GM21723 (cell line): ENCODE data around the gene RNF222.
"Not testable (repeated sequence)": the region's sequence is repeated elsewhere in the genome, so short reads cannot be mapped to it uniquely, and the experiment has no call there.

Source experiments
- ATAC-seq: cut with Tn5 transposase; IDR thresholded peaks from one replicate; pipeline ENCODE4 v1.9.1; 2021; ENCODE audit warnings: mild to moderate bottlenecking, moderate library complexity; ENCODE audit not compliant: unreplicated experiment

RNF222 gene

DNA sequence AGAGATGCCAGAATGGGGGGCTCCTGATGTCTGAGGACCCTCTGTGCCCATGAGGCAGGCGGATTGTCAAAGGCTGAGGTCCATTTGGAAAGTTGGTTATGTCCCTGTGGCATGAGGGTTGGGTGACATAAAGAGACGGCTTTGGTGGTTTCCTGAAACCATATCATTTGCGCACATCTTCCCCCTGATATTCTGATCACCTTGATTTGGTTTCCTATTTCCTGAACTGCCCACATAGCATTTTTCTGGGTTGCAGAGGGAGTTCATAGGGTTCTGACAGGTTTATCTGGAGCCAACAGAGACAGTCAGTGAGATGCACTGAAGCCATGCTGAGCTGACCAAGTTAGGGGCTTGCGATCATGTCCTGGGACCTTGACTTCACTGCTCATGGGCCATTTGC is 15.7 kb upstream of the RNF222 start:
- ATAC-seq = no peak

GRCh38 chr17:8412089-8412488 is 14.5 kb upstream of the RNF222 start:
- ATAC-seq = no peak

DNA sequence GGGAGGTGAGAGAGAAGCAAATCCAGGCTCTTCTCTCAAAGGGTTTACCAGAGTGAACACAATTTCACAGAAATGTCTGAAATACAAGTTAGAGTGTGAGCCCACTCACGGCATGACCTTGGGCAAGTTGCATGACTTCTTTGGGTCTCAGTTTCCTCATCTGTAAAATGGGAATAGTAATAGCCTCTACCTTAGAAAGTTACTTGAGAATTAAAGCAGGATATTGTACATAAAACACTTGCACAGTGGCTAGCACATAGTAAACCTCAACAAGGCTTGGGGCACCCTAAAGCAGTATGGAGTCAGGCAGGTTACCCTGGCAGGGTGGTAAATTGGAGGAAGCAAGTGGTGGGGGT is 13.2 kb upstream of the RNF222 start:
- ATAC-seq = no peak

GRCh38 chr17:8409966-8410882 is 12.6 kb upstream of the RNF222 start:
- no peak for ATAC-seq

GRCh38 chr17:8408371-8408770 is 10.7 kb upstream of the RNF222 start:
- ATAC-seq = no peak

DNA sequence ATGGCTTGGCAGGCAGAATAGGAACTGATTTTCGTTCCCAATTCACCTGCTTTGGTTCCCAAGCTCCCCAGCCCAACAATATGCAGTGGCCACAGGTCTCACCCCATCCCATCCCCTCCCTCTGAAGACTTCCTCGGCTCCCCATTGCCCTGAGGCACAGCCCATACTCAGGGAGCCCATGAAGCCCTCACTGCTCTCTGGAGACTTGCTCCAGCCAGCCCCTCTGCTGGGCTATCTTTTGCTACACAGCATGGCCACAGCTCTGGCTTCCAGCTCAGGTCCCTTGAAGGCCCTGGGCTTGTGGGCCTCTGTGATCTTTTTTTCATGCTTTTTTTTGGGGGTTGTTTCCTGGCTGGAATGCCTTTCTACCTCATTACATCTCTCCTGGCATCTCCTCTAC is 8.5 kb upstream of the RNF222 start:
- no peak for ATAC-seq

GRCh38 chr17:8405499-8406016 is 7.9 kb upstream of the RNF222 start:
- no peak for ATAC-seq

DNA sequence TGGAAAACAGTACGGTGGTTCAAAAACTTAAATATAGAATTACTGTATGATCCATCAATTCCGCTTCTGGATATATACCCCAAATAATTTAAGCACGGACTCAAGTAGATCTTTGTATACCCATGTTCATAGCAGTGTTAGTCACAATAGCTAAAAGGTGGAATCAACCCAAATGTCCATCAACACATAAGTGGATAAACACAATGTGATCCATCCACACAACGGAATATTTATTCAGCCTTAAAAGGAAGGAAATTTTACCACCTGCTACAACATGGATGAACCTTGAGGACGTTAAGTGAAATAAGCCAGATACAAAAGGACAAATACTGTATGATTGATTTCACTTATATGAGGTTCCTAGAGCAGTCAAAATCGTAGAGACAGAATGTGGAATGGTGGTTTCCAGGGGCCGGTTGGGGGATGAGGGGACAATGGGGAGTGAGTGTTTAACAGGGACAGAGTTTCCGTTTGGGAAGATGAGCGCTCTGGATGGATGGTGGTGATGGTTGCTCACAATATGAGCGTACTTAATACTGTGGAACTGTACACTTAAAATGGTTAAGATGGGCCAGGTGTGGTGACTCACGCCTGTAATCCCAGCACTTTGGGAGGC is 5.4 kb upstream of the RNF222 start:
- no peak for ATAC-seq

DNA sequence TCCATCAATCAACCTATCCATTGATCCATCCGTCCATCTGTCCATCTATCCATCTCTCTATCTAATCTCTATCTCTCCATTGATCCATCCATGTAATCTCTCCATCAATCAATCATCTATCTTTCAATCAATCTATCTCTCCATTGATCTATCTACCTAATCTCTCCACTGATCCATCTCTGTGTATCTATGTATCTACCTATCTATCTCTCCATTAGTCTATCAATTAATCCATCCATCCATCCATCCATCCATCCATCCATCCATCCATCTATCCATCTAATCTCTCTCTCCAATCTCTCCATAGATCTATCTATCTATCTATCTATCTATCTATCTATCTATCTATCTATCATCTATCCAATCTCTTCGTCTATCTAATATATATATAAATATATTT is 3.5 kb upstream of the RNF222 start:
- ATAC-seq = no peak

DNA sequence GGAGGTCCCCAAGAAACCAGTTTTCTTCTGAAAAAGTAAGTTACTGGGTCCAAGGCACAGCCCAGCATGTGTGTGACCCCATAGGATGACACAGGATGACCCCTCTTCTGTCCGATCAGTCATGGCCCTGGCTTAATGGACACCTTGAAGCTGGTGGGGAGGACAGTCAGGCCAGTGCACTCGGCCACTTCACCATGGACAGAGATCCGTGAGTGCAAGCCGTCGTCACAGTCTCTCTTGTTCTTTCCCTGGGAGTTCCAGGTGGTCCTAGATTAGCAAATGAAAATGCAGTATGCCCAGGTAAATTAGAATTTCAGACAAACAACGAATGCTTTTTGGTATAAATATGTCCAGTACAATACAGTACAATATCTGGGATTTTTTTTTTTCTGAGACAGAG is 1.4 kb upstream of the RNF222 start:
- ATAC-seq = no peak

DNA sequence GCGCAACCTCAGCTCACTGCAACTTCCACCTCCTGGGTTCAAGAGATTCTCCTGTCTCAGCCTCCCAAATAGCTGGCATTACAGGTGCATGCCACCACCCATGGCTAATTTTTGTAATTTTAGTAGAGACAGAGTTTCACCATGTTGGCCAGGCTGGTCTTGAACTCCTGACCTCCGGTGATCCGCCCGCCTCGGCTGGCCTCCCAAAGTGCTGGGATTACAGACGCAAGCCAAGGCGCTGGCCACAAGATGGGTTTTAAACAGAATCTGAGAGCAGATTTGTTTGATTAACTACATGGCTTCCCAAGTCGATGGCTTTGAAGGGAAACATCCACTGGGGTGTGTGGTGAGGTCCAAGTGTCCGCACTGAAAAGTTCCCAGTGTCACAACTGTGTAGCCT is 3.1 kb downstream of the RNF222 start:
- ATAC-seq = not testable (repeated sequence)

GRCh38 chr17:8393470-8394231 is 4.0 kb downstream of the RNF222 start:
- no peak for ATAC-seq

DNA sequence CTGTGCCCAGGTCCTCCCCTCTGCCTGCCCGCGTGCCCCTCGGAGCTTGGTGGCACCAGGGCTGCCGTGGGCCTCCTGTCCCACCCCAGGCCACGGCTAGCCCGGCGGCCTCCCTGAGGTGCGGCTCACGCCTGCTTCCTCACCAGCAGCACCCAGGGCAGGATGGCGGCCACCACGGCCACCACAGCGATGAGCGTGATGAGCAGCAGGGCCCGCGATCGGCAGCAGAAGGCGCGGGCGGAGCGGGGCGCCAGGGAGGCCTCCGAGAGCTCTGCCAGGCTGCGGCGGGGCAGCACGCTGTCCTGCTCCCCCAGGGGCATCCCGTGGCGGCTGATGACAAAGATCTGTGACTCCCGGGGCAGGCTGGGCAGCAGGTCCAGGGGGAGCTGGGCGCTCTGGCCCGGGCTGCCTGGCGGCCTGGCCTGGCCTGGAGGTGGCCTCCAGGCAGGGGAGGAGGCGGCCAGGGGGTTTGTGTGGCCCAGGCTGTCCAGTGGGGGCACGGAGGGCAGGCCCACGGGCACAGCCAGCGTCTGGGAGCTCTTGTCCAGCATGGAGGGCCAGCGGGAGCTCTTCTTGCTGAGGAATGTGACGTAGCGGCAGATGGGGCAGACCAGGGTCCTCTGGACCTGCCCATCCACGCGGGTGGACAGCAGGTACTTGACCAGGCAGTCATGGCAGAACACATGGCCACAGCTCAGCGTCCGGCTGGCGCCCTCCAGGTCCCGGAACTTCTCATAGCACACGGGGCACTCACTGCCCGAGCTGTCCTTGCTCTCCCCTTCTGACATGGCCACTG is 4.8 kb downstream of the RNF222 start:
- ATAC-seq = no peak

- no peak for ATAC-seq
Measured at GRCh38 chr17:8392274-8392673, 5.4 kb downstream of the RNF222 start.

DNA sequence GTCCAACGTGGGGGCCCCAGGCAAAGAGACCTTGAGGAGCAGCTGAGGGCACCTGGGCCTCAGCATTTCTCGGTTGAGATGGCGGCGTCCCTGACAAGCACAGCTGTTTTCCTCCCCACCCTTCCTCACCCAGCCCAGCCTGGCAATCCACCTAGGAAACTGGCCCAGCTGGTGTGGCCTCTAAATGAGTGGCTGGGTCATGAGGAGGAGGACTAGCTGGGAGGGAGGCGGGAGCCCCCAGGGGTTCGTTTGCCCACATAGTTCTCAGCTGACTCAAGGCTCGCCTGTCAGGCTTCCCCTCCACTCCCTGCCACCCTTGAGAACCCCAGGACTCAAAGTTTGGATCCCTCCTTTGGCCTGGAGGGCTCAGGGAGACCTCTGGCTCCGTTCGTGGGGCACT is 5.9 kb downstream of the RNF222 start:
- no peak for ATAC-seq

DNA sequence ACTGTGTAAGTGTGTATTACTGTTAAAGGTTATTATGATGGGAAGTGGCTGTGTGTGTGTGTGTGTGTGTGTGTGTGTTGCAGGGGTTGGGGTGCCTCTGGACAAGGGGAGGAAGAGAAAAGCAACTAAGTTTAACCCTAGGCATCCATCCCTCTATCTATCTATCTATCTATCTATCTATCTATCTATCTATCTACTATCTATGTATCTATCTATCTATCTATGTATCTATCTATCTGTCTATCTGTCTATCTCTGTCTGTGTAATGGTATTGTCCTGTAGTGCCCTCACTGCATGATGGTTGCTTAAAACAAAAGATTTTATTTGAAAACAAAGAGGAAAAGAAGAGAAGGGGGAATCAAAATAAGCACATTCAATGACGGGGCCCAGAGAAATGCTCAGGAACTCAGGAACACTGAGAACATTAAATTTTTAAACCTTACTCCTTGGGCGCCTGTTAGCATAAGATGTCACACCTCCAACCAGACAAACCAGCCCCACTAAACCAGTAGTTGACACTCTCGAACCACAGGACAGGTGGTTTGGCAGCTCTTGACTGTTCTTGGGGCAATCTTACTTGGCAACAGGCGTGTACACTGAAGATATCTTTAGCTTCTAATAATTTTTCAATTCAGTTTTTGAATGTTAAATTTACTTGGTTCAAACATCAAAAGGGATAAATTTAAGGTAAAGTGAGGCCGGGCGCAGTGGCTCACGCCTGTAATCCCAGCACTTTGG is 9.5 kb downstream of the RNF222 start:
- ATAC-seq = no peak

- no peak for ATAC-seq
Measured at GRCh38 chr17:8386841-8387240, 10.8 kb downstream of the RNF222 start.

GRCh38 chr17:8384801-8385378 is 12.7 kb downstream of the RNF222 start:
- no peak for ATAC-seq

GRCh38 chr17:8383143-8383822 is 14.3 kb downstream of the RNF222 start, which contains the start of gene RPL26:
Gene RPL26, minus strand, starts transcription at chr17:8383193. Its CDS starts 883 bp downstream, at chr17:8382310.
- ATAC-seq = peak; percentile 87
